HG03066 (cell line): ENCODE data around the gene EPHB6.

ENCODE experiments used
- ATAC-seq: cut with Tn5 transposase; IDR thresholded peaks from one replicate; pipeline ENCODE4 v1.9.1; 2021; ENCODE audit warnings: low read depth; ENCODE audit not compliant: unreplicated experiment

EPHB6 gene

GRCh38 chr7:142876236-142876960, 21.5 kb downstream of the EPHB6 start:
- no peak for ATAC-seq

- no peak for ATAC-seq
Measured at GRCh38 chr7:142876991-142877910, 22.4 kb downstream of the EPHB6 start.

GRCh38 chr7:142878315-142878714, 23.4 kb downstream of the EPHB6 start:
- ATAC-seq, result no peak

- ATAC-seq, result no peak
Measured at GRCh38 chr7:142879060-142879459, 24.2 kb downstream of the EPHB6 start.

GRCh38 chr7:142880876-142881505, 26.1 kb downstream of the EPHB6 start:
- peak; percentile 77 for ATAC-seq

GRCh38 chr7:142881586-142882337, 26.9 kb downstream of the EPHB6 start:
- ATAC-seq, result no peak

- no peak for ATAC-seq
Measured at GRCh38 chr7:142882338-142882678, 27.4 kb downstream of the EPHB6 start.

GRCh38 chr7:142883145-142883544, 28.3 kb downstream of the EPHB6 start:
- no peak for ATAC-seq

- no peak for ATAC-seq
Measured at GRCh38 chr7:142883571-142884285, 28.9 kb downstream of the EPHB6 start.

GRCh38 chr7:142884286-142884640, 29.4 kb downstream of the EPHB6 start:
- ATAC-seq, result no peak

- no peak for ATAC-seq
Measured at GRCh38 chr7:142885311-142886230, 30.7 kb downstream of the EPHB6 start, which contains the start of gene TRPV6. Gene TRPV6, minus strand, starts transcription at chr7:142885745.

- no peak for ATAC-seq
Measured at GRCh38 chr7:142886866-142887265, 32.0 kb downstream of the EPHB6 start.

- ATAC-seq, result no peak
Measured at GRCh38 chr7:142887282-142888015, 32.6 kb downstream of the EPHB6 start.

GRCh38 chr7:142889816-142890215, 34.9 kb downstream of the EPHB6 start:
- no peak for ATAC-seq

GRCh38 chr7:142890874-142891485, 36.1 kb downstream of the EPHB6 start:
- no peak for ATAC-seq

- ATAC-seq, result no peak
Measured at GRCh38 chr7:142891490-142892082, 36.7 kb downstream of the EPHB6 start.

GRCh38 chr7:142892951-142893350, 38.1 kb downstream of the EPHB6 start:
- ATAC-seq, result no peak
